ENCODE results near the gene KAZN.

GRCh38 chr1:14955976-14956375 is 357.5 kb downstream of the KAZN start:
- no peak for TF ChIP-seq CTCF (IDR thresholded peaks at IDR 0.05)
- TF ChIP-seq POLR2A (IDR thresholded peaks at IDR 0.05), result no peak
